ENCODE results near the gene NDUFS3. TPM values are rescaled to one million over a fixed set of nuclear protein-coding genes. Genes with fewer than 3 reads are reported as not detected.
A peak's percentile ranks its signal among the peaks of the same experiment; 100 is the strongest.

The NDUFS3 gene
- total RNA-seq, 1 donor from 2014 or later: 132 TPM

- Mint-ChIP-seq H3K27me3 (ENCODE audit: low read depth) (no peaks in the 10 kb centered on the region), H3K4me1 (ENCODE audit: low read depth) (no peaks in the 10 kb centered on the region), H3K36me3 (ENCODE audit: low read depth) (peaks cover 72% of the 10 kb centered on the region), H3K27ac (peak overlapping the region; percentile 46), H3K9me3 (no peaks in the 10 kb centered on the region), H3K4me3 (ENCODE audit: low read depth) (no peak overlapping the region)
- no peak for DNase-seq (ENCODE audit: low spot score)
- intact Hi-C loops (cut with micrococcal nuclease): no loop called here
These were observed 52.6 kb downstream of the NDUFS3 start for GRCh38 chr11:47631473-47631872.

Other genes with a start within 250 kb of the NDUFS3 start
- gene MYBPC3, start 226.4 kb upstream of the NDUFS3 start, total RNA-seq: not detected in 2 replicates
- gene SPI1, start 200.5 kb upstream of the NDUFS3 start, total RNA-seq: 0.11 TPM in 1 of 2 replicates, not detected in the other
- 12.5 and 15.2 TPM in 2 replicates for gene SLC39A13, start 170.5 kb upstream of the NDUFS3 start, total RNA-seq
- gene PSMC3, start 152.6 kb upstream of the NDUFS3 start, total RNA-seq: 214 and 219 TPM in 2 replicates
- 0.18 and 1.3 TPM in 2 replicates for gene RAPSN, start 129.9 kb upstream of the NDUFS3 start, total RNA-seq
- gene CELF1, start 25.9 kb upstream of the NDUFS3 start, total RNA-seq: 129 and 132 TPM in 2 replicates
- gene PTPMT1, start 13.5 kb upstream of the NDUFS3 start, total RNA-seq: 50.7 and 53.9 TPM in 2 replicates
- 14.2 and 15.3 TPM in 2 replicates for gene KBTBD4, start 104 bp upstream of the NDUFS3 start, total RNA-seq
- 0.25 and 0.39 TPM in 2 replicates for gene FAM180B, start 7.6 kb downstream of the NDUFS3 start, total RNA-seq
- 0.21 and 0.30 TPM in 2 replicates for gene C1QTNF4, start 15.3 kb downstream of the NDUFS3 start, total RNA-seq
- gene MTCH2, start 63.5 kb downstream of the NDUFS3 start, total RNA-seq: 124 and 131 TPM in 2 replicates
- gene AGBL2, start 136.3 kb downstream of the NDUFS3 start, total RNA-seq: 3.6 and 5.1 TPM in 2 replicates
- gene FNBP4, start 188.3 kb downstream of the NDUFS3 start, total RNA-seq: 140 and 141 TPM in 2 replicates